Activated gamma-delta T cell (primary cell): ENCODE results near the gene SPRTN.
"Not testable (repeated sequence)": the region's sequence is repeated elsewhere in the genome, so short reads cannot be mapped to it uniquely, and the experiment has no call there.

Source experiments
- DNase-seq: peaks from one replicate; lab custom pipeline; 2025; lab: John Stamatoyannopoulos, UW

Gene SPRTN

GRCh38 chr1:231335663-231336602, 2.2 kb upstream of the SPRTN start:
- DNase-seq = no peak

- no peak for DNase-seq
These were observed 1.0 kb upstream of the SPRTN start for GRCh38 chr1:231337043-231337471.

GRCh38 chr1:231337472-231338269, 422 bp upstream of the SPRTN start, which contains the start of gene EXOC8:
Gene EXOC8 (minus strand): TSS chr1:231337852. CDS start chr1:231337745, 107 bp downstream.
- DNase-seq = peak; percentile 84

DNA sequence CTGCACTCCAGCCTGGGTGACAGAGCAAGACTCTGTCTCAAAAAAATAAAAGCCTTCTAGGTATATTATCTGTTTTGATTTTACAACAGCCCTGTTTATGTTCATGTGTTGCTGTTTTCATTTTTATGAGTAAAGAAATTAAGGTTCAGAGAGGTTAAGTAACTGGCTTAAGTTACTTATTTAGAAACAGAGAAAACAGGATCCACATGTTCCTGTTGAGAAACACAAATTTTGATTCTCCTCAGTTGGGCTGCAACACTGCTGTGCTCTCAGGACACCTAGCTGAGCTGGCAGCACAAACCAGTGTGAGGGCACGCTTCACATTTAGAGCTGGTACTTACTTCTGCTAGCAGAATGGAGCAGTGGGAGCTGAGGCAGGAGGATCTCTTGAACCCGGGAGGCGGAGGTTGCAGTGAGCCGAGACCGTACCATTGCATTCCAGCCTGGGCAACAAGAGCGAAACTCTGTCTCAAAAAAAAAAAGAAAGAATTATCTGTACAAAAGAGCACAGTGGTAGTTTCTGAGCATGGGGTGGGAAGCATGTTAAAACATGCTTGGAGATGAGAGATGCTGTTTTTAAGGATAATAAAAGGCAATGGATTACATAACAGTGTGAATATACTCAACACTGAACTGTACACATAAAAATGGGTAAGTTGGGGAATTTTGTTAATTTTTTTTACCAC, 2.4 kb downstream of the SPRTN start:
- no peak for DNase-seq

DNA sequence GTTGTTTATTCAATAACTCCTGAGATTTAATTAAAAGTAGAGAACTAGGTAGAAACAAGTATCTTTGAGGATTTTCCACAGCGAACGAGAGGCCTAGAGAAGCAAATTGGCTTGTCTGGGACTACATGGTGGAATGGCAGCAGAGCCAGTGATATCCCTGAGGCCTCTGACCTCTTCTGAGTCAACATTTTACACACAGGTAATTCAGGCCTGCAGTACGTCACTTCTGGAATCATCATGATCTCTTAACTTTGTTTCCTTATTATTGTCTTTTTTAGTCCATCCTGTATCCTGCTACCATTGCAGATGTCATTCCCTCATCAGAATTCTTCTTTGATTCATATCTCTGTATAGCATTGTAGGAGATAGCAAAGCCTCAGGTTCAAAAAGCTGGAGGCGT, 9.9 kb downstream of the SPRTN start:
- DNase-seq = no peak

GRCh38 chr1:231348442-231348841, 10.3 kb downstream of the SPRTN start:
- DNase-seq = no peak

DNA sequence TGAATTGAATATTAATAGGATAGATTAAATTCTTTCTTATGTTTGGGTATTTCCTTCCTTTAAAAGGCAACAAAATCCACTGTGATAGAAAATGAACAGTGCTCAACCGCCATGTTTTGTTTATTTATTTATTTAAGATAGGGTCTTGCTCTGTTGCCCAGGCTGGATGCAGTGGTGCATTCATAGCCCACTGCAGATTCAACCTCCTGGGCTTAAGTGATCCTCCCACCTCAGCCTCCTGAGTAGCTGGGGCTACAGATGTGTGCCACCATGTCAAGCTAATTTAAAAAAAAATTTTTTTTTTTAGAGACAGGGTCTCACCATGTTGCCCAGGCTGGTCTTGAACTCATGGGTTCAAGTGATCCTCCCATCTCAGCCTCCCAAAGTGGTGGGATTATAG, 10.8 kb downstream of the SPRTN start:
- not testable (repeated sequence) for DNase-seq

- DNase-seq = no peak
These were observed 13.7 kb downstream of the SPRTN start for GRCh38 chr1:231351816-231352215.

DNA sequence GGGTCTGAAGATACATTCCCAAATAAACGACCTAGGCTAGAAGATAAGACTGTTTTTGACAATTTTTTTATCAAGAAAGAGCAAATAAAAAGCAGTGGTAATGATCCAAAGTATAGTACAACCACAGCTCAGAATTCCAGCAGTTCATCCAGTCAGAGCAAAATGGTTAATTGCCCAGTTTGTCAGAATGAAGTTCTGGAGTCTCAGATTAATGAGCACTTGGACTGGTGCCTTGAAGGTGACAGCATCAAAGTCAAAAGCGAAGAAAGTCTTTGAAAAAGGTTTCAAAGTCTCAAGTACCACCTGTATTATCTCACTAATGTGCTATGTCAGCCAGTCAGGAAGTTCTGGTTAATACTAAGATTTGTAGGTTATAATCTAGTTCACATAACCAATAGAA, 15.0 kb downstream of the SPRTN start:
- no peak for DNase-seq

DNA sequence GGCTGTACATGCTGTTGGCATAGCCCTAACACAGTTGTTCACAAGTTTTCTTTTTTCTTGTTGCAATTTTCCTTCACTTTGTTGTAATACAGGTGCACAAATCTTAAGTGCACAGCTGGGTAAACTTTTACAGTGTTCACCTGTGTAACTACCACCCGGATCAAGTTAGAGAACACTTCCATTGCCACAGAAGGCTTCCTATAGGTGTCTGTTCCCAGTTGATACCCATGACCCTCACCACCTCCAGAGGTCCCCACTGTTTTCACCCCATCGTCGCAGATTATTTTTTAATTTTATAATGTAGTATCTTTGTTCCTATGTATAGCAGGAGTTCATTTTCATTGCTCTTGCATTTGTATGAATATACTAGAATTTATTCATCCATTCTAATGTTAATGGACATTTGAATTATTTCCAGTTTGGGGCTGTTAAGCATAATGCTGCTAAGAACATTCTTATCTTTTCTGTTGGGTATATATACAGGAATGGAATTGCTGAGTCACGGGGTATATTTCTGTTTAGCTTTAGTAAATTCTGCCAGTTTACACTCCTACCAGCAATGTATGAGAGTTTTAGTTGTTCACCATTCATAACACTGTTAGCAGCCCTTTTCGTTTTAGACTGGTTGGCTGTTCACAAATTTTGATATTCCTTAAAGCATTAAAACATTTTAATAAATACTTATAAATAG, 16.4 kb downstream of the SPRTN start:
- no peak for DNase-seq

DNA sequence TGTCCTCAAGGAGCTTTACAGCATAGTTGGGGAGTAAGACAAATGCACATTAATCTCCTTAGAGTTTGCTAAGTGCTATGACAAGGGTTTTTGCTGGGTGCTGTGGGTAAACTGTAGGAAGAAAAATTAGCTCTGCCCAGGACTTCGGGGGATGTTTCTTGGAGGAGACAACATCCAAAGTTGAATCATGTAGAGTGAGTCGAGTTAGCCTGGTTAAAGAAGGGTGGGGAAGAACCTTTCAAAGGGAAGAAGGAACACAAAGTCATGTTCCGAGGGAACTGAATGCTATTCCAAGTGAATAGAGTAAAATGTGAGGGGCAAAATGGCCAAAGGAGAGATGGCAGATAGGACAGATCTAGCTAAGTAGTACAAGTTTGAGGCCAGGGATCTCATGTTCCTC, 17.1 kb downstream of the SPRTN start:
- DNase-seq = no peak

DNA sequence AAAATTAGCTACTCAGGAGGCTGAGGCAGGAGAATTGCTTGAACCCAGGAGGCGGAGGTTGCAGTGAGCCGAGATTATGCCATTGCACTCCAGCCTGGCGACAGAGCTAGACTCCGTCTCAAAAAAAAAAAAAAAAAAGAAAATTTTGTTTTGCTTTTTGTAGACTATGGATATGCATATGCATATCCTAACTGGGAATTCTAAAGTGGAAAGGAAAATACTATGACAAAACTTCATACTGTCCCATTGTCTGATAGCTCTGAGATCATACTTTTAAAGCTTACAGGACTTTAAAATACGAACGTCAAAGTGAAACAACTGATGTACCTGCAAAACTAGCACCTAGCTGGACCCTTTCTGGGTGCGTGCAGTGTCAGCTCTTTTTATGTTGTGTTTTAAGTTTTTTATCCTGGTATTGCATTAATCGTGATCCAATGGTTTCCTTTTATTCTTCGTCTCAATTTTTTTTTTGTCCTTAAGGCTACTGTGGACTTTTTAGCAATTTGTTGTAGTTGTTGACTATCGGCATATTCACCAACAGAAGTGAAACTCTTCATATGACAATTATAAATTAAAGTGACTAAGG, 19.2 kb downstream of the SPRTN start:
- DNase-seq = no peak

DNA sequence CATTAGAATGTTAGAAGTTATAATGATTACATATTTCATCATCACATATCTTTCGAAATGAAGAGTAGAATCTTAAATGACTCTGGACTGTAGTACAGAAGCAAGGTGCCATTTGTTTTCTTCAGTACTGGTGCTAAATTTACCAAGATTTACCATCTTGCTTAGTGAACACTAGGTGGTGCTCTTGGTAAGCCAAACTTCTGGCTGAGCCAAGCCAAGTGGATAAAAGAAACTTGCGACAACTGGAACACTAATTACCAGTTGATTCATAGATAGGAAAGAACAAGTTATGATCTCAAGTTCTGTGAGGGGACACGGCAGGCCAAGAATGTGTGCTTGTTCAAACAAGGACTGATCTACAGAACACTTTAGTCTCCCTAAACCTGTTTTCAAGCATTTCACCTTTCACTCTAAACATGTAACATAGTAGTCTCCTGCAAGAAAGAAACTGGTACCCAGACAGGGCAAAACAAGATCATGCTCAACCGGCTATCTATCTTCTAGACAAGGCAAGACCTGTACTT, 19.8 kb downstream of the SPRTN start:
- no peak for DNase-seq

DNA sequence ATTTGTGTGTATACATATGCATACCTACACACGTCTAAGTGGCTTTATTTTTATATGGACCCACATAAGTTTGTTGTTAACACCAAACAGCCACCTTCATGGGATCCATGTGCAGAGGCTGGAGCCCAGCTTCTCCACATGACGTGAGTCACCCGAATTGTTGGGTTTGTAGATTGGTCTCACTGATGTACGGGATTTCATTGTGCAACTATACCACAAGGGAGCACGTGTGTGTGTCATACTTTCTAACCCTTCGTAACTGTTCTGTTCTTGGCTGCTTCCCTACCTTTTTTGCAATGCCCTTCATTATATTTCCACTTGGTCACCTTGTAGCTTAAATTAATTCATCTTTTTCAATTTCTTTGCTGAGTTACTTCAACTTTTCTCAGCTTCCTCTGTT, 21.0 kb downstream of the SPRTN start:
- DNase-seq = no peak

GRCh38 chr1:231362325-231362724, 24.2 kb downstream of the SPRTN start:
- no peak for DNase-seq

DNA sequence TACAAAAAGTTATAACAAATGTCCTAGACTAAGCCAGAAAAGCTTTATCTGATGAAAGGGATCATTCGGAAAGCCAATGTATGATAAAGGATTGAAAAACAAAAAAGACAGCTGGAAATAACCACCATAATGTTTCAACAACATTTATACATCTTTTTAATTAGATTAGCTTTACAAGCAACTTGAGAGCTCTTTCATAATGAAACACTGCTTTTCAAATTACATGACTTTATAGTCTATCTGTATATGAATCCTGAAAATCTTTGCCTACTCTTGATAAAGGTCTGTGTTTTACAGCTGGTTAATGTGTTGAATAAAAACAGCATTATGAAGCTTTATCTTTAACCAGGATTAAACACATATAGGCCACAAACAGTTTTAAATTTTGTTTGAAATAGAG, 25.5 kb downstream of the SPRTN start:
- no peak for DNase-seq

DNA sequence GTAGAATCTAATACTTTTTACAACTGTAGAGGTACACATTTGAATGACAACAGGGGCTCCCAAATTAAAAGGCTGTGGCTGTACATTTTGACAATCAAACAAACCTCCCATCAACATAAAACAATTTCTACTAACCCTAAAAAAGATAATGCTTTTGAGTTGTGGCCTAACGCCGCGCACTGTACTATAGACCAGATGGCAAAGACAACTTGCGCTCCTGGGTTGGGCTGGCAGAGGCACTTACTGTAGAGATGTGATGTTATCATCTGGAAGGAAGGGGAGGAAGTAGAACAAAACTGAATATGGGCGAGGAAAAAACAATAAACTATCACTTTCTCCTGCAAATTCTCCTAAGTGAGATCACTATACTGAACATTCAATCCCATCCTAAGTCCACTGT, 26.1 kb downstream of the SPRTN start:
- no peak for DNase-seq

- DNase-seq = no peak
These were observed 31.2 kb downstream of the SPRTN start for GRCh38 chr1:231369282-231369681.

GRCh38 chr1:231372501-231372900, 34.4 kb downstream of the SPRTN start:
- no peak for DNase-seq

- no peak for DNase-seq
These were observed 36.3 kb downstream of the SPRTN start for GRCh38 chr1:231374394-231374793.

DNA sequence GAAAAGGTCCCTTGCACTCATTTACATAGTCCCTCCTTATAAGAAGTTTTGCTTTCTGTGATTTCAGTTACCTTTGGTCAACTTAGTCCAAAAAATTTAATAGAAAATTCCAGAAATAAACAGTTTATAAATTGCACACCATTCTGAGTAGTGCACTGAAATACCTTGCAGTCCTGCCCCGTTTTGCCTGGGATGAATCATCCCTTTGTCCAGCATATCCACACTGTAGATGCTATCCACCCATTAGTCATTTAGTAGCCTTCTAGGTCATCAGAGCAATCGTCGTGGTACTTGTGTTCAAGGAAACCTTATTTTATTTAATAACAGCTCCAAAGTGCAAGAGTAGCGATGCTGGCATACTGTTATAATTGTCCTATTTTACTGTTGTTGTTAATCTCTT, 38.0 kb downstream of the SPRTN start:
- DNase-seq = no peak
